ENCODE data around the gene AOPEP. TPM values are rescaled to one million over a fixed set of nuclear protein-coding genes. Genes with fewer than 3 reads are reported as not detected.

The AOPEP gene
- total RNA-seq (2014; rRNA removed; shearing (Covaris generic)): 28.6 and 39.6 TPM in 2 replicates

GRCh38 chr9:94726495-94727191 lies at the start of gene AOPEP:
Gene AOPEP, plus strand, starts transcription at chr9:94726699. Its CDS starts 33,085 bp downstream, at chr9:94759784.
- DNase-seq (ENCODE audit: low read depth in 1 of 2, low spot score in 2 of 2): peak; percentile 93 to 96
- Histone ChIP-seq H3K27ac (peak within 1 kb of the TSS; percentile 54), H3K27me3 (replicated peaks) (no peaks in the 10 kb centered on the region), H3K36me3 (0 out of 2 replicates have a peak, but pooled peaks cover 3% of the 10 kb centered on the region), H3K4me3 (peak within 1 kb of the TSS; percentile 60), H3K9me3 (replicated peaks) (no peaks in the 10 kb centered on the region), H3K4me1 (replicated peaks) (peaks cover 10% of the 10 kb centered on the region)

GRCh38 chr9:94677929-94678328 lies 48.6 kb upstream of the AOPEP start:
- peaks cover 34% of the 10 kb centered on the region for H3K4me1 ChIP-seq (replicated peaks)
- DNase-seq (ENCODE audit: low read depth in 1 of 2, low spot score in 2 of 2): no peak
- H3K4me3 ChIP-seq: no peak overlapping the region
- no peaks in the 10 kb centered on the region for H3K27me3 ChIP-seq (replicated peaks)
- no peaks in the 10 kb centered on the region for H3K36me3 ChIP-seq
- H3K9me3 ChIP-seq (replicated peaks): no peaks in the 10 kb centered on the region
- H3K27ac ChIP-seq: no peak overlapping the region

GRCh38 chr9:94679587-94679986 lies 46.9 kb upstream of the AOPEP start:
- DNase-seq (ENCODE audit: low read depth in 1 of 2, low spot score in 2 of 2): no peak
- Histone ChIP-seq H3K9me3 (replicated peaks) (no peaks in the 10 kb centered on the region), H3K27me3 (replicated peaks) (no peaks in the 10 kb centered on the region), H3K27ac (no peak overlapping the region), H3K4me1 (replicated peaks) (peaks cover 20% of the 10 kb centered on the region), H3K4me3 (no peak overlapping the region), H3K36me3 (no peaks in the 10 kb centered on the region)

GRCh38 chr9:94680020-94680419 lies 46.5 kb upstream of the AOPEP start:
- H3K4me3 ChIP-seq: no peak overlapping the region
- no peaks in the 10 kb centered on the region for H3K36me3 ChIP-seq
- no peaks in the 10 kb centered on the region for H3K27me3 ChIP-seq (replicated peaks)
- DNase-seq (ENCODE audit: low read depth in 1 of 2, low spot score in 2 of 2): no peak
- peaks cover 16% of the 10 kb centered on the region for H3K4me1 ChIP-seq (replicated peaks)
- no peak overlapping the region for H3K27ac ChIP-seq
- no peaks in the 10 kb centered on the region for H3K9me3 ChIP-seq (replicated peaks)

GRCh38 chr9:94680621-94681020 lies 45.9 kb upstream of the AOPEP start:
- no peaks in the 10 kb centered on the region for H3K27me3 ChIP-seq (replicated peaks)
- no peak overlapping the region for H3K27ac ChIP-seq
- no peak overlapping the region for H3K4me3 ChIP-seq
- H3K4me1 ChIP-seq (replicated peaks): peaks cover 10% of the 10 kb centered on the region
- no peaks in the 10 kb centered on the region for H3K36me3 ChIP-seq
- DNase-seq (ENCODE audit: low read depth in 1 of 2, low spot score in 2 of 2): no peak
- no peaks in the 10 kb centered on the region for H3K9me3 ChIP-seq (replicated peaks)

- Histone ChIP-seq H3K4me3 (no peak overlapping the region), H3K9me3 (replicated peaks) (no peaks in the 10 kb centered on the region), H3K27ac (no peak overlapping the region)
Measured at GRCh38 chr9:94681508-94681907, 45.0 kb upstream of the AOPEP start.

GRCh38 chr9:94685359-94685758 lies 41.1 kb upstream of the AOPEP start:
- Histone ChIP-seq H3K27me3 (replicated peaks) (no peaks in the 10 kb centered on the region), H3K4me3 (no peak overlapping the region), H3K36me3 (no peaks in the 10 kb centered on the region), H3K4me1 (replicated peaks) (no peaks in the 10 kb centered on the region), H3K27ac (no peak overlapping the region), H3K9me3 (replicated peaks) (no peaks in the 10 kb centered on the region)
- DNase-seq (ENCODE audit: low read depth in 1 of 2, low spot score in 2 of 2): no peak

More at GRCh38 chr9:94681508-94681907, 45.0 kb upstream of the AOPEP start:
- DNase-seq (ENCODE audit: low read depth in 1 of 2, low spot score in 2 of 2): peak; percentile 66 to 79
- H3K36me3 ChIP-seq: no peaks in the 10 kb centered on the region
- H3K4me1 ChIP-seq (replicated peaks): peaks cover 4% of the 10 kb centered on the region
- H3K27me3 ChIP-seq (replicated peaks): no peaks in the 10 kb centered on the region

GRCh38 chr9:94687451-94687850 lies 39.0 kb upstream of the AOPEP start:
- Histone ChIP-seq H3K9me3 (replicated peaks) (no peaks in the 10 kb centered on the region), H3K36me3 (no peaks in the 10 kb centered on the region)
- DNase-seq (ENCODE audit: low read depth in 1 of 2, low spot score in 2 of 2): no peak

GRCh38 chr9:94690344-94690743 lies 36.2 kb upstream of the AOPEP start:
- Histone ChIP-seq H3K27me3 (replicated peaks) (no peaks in the 10 kb centered on the region), H3K4me1 (replicated peaks) (no peaks in the 10 kb centered on the region), H3K36me3 (no peaks in the 10 kb centered on the region), H3K27ac (no peak overlapping the region), H3K4me3 (no peak overlapping the region), H3K9me3 (replicated peaks) (no peaks in the 10 kb centered on the region)
- no peak for DNase-seq (ENCODE audit: low read depth in 1 of 2, low spot score in 2 of 2)

More at GRCh38 chr9:94687451-94687850, 39.0 kb upstream of the AOPEP start:
- H3K4me1 ChIP-seq (replicated peaks): no peaks in the 10 kb centered on the region
- no peak overlapping the region for H3K4me3 ChIP-seq
- no peak overlapping the region for H3K27ac ChIP-seq
- no peaks in the 10 kb centered on the region for H3K27me3 ChIP-seq (replicated peaks)

GRCh38 chr9:94692601-94693000 lies 33.9 kb upstream of the AOPEP start:
- Histone ChIP-seq H3K27ac (no peak overlapping the region), H3K4me3 (no peak overlapping the region), H3K36me3 (no peaks in the 10 kb centered on the region), H3K27me3 (replicated peaks) (no peaks in the 10 kb centered on the region), H3K4me1 (replicated peaks) (peaks cover 2% of the 10 kb centered on the region), H3K9me3 (replicated peaks) (no peaks in the 10 kb centered on the region)
- DNase-seq (ENCODE audit: low read depth in 1 of 2, low spot score in 2 of 2): no peak

- no peak for DNase-seq (ENCODE audit: low read depth in 1 of 2, low spot score in 2 of 2)
- Histone ChIP-seq H3K36me3 (no peaks in the 10 kb centered on the region), H3K27me3 (replicated peaks) (no peaks in the 10 kb centered on the region), H3K27ac (no peak overlapping the region), H3K4me1 (replicated peaks) (peaks cover 12% of the 10 kb centered on the region), H3K9me3 (replicated peaks) (no peaks in the 10 kb centered on the region), H3K4me3 (no peak overlapping the region)
Measured at GRCh38 chr9:94693485-94694204, 32.9 kb upstream of the AOPEP start.

- Histone ChIP-seq H3K9me3 (replicated peaks) (no peaks in the 10 kb centered on the region), H3K27ac (no peak overlapping the region), H3K4me3 (no peak overlapping the region), H3K36me3 (no peaks in the 10 kb centered on the region), H3K4me1 (replicated peaks) (peaks cover 20% of the 10 kb centered on the region), H3K27me3 (replicated peaks) (no peaks in the 10 kb centered on the region)
- DNase-seq (ENCODE audit: low read depth in 1 of 2, low spot score in 2 of 2): no peak
Measured at GRCh38 chr9:94696545-94696944, 30.0 kb upstream of the AOPEP start.

GRCh38 chr9:94697972-94698581 lies 28.4 kb upstream of the AOPEP start:
- H3K36me3 ChIP-seq: no peaks in the 10 kb centered on the region
- H3K27me3 ChIP-seq (replicated peaks): no peaks in the 10 kb centered on the region
- H3K4me1 ChIP-seq (replicated peaks): peaks cover 20% of the 10 kb centered on the region
- peak; percentile 56 to 61 for DNase-seq (ENCODE audit: low read depth in 1 of 2, low spot score in 2 of 2)
- no peaks in the 10 kb centered on the region for H3K9me3 ChIP-seq (replicated peaks)
- peak overlapping the region; percentile 59 for H3K27ac ChIP-seq
- no peak overlapping the region for H3K4me3 ChIP-seq

Measured in SJSA1 (cell line).